ENCODE measurements around the gene KRTAP9-3. TPM values are rescaled to one million over a fixed set of nuclear protein-coding genes. Genes with fewer than 3 reads are reported as not detected.
"Not testable (repeated sequence)": the region's sequence is repeated elsewhere in the genome, so short reads cannot be mapped to it uniquely, and the experiment has no call there.

The KRTAP9-3 gene
- polyA plus RNA-seq, 1 donor: not detected

DNA sequence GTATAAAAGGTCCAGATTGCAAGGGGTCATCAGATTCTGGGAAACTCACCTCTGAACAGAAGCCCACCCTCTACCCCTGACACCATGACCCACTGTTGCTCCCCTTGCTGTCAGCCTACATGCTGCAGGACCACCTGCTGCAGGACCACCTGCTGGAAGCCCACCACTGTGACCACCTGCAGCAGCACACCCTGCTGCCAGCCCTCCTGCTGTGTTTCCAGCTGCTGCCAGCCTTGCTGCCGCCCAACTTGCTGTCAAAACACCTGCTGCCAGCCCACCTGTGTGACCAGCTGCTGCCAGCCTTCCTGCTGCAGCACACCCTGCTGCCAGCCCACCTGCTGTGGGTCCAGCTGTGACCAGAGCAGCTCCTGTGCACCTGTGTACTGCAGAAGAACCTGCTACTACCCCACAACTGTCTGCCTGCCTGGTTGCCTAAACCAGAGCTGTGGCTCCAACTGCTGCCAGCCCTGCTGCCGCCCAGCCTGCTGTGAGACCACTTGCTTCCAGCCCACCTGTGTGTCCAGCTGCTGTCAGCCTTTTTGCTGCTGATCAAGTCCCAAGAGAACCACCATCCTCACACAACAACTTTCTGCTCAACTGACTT lies 17.5 kb downstream of the KRTAP9-3 start, which contains the start of gene KRTAP9-4:
Gene KRTAP9-4 (plus strand): TSS at position 51 of the 604 bp plus-strand sequence. CDS start 34 bp downstream, at position 85.
- H3K27ac ChIP-seq (ENCODE audit: low read length); H3K9me3 ChIP-seq (ENCODE audit: control insufficient read depth, low read depth, low read length); H3K36me3 ChIP-seq (ENCODE audit: control insufficient read depth, insufficient read depth, low read length); H3K4me3 ChIP-seq (ENCODE audit: low read length); H3K4me1 ChIP-seq (ENCODE audit: control insufficient read depth, insufficient read depth, low read length); DNase-seq: not testable (repeated sequence)
- H3K27me3 ChIP-seq (ENCODE audit: control insufficient read depth, insufficient read depth, low read length): peaks cover 13% of the 10 kb centered on the region
- no CpG with 5 or more reads among the region's 2 CpGs for WGBS (ENCODE audit: insufficient coverage, low lambda C conversion rate)

DNA sequence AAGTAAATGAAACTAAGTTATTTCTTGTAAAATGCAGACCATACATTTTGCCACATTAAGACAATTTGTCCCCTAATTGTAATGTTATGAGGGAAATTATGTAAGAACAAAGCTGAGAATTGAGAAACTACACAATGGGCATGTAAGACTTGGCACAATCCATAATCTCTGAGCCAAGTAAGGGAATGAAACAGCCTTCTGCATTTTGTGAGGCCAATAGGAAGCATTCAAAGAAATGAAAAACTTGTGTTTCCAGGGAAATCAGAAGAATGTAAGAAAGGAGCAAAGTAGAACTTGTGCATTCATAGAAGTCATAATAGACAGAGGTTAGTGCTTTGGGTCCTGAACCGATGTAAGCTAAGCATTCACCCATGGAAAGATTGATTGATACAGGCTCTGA lies 19.0 kb downstream of the KRTAP9-3 start:
- no peaks in the 10 kb centered on the region for H3K9me3 ChIP-seq (ENCODE audit: control insufficient read depth, low read depth, low read length)
- no peaks in the 10 kb centered on the region for H3K4me1 ChIP-seq (ENCODE audit: control insufficient read depth, insufficient read depth, low read length)
- no peak for DNase-seq
- no peak overlapping the region for H3K4me3 ChIP-seq (ENCODE audit: low read length)
- no peak overlapping the region for H3K27ac ChIP-seq (ENCODE audit: low read length)
- no peaks in the 10 kb centered on the region for H3K36me3 ChIP-seq (ENCODE audit: control insufficient read depth, insufficient read depth, low read length)
- peaks cover 13% of the 10 kb centered on the region for H3K27me3 ChIP-seq (ENCODE audit: control insufficient read depth, insufficient read depth, low read length)
- WGBS (ENCODE audit: insufficient coverage, low lambda C conversion rate): no CpG with 5 or more reads among the region's 1 CpG

DNA sequence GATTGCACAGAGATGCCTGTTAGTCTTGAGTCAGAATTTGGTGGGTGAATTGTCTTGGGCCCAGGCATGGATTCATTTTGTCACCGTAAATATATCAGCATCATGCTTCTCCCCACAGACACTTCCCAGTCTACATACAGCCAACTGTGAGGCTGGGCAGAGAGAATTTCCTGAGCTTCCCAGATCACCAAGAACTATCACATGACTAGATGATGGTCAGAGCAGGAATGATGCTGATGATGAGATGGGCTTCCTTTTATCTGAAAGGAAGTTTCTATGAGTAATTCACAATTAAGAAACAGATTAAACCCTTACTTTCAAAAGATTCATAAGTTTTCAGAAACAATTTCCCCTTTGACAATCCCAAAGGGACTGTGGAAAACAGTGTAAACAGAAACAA lies 22.6 kb downstream of the KRTAP9-3 start:
- H3K9me3 ChIP-seq (ENCODE audit: control insufficient read depth, low read depth, low read length): no peaks in the 10 kb centered on the region
- no peak overlapping the region for H3K4me3 ChIP-seq (ENCODE audit: low read length)
- H3K27ac ChIP-seq (ENCODE audit: low read length): no peak overlapping the region
- no CpG with 5 or more reads among the region's 1 CpG for WGBS (ENCODE audit: insufficient coverage, low lambda C conversion rate)
- no peak for DNase-seq
- H3K36me3 ChIP-seq (ENCODE audit: control insufficient read depth, insufficient read depth, low read length): no peaks in the 10 kb centered on the region
- no peaks in the 10 kb centered on the region for H3K4me1 ChIP-seq (ENCODE audit: control insufficient read depth, insufficient read depth, low read length)
- H3K27me3 ChIP-seq (ENCODE audit: control insufficient read depth, insufficient read depth, low read length): peaks cover 18% of the 10 kb centered on the region

DNA sequence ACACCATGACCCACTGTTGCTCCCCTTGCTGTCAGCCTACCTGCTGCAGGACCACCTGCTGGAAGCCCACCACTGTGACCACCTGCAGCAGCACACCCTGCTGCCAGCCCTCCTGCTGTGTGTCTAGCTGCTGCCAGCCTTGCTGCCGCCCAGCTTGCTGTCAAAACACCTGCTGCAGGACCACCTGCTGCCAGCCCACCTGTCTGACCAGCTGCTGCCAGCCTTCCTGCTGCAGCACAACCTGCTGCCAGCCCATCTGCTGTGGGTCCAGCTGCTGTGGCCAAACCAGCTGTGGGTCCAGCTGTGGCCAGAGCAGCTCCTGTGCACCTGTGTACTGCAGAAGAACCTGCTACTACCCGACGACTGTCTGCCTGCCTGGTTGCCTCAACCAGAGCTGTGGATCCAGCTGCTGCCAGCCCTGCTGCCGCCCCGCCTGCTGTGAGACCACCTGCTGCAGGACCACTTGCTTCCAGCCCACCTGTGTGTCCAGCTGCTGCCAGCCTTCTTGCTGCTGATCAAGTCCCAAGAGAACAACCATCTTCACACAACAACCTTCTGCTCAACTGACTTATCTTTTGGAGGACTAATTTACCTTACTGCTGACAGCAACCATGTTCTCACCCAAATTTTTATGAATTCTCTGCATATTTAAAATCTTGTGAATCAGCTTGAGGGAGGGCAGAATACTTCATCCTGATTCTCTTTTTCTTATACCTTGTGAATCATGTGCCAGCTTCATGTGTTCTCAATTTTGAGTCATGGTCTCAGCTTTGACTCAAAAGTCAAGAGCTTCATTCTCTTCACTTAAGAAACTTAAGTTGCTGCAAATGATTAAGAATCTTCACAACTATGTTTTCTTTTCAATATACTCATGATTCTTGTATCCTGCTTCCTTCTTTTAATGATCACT lies 23.4 kb downstream of the KRTAP9-3 start, which contains the start of gene KRTAP9-9:
Gene KRTAP9-9 (plus strand): TSS at position 4 of the 910 bp plus-strand sequence.
- not testable (repeated sequence) for H3K9me3 ChIP-seq (ENCODE audit: control insufficient read depth, low read depth, low read length); H3K4me3 ChIP-seq (ENCODE audit: low read length); H3K4me1 ChIP-seq (ENCODE audit: control insufficient read depth, insufficient read depth, low read length); H3K27ac ChIP-seq (ENCODE audit: low read length); H3K36me3 ChIP-seq (ENCODE audit: control insufficient read depth, insufficient read depth, low read length); DNase-seq
- WGBS (ENCODE audit: insufficient coverage, low lambda C conversion rate): no CpG with 5 or more reads among the region's 5 CpGs
- peaks cover 18% of the 10 kb centered on the region for H3K27me3 ChIP-seq (ENCODE audit: control insufficient read depth, insufficient read depth, low read length)

DNA sequence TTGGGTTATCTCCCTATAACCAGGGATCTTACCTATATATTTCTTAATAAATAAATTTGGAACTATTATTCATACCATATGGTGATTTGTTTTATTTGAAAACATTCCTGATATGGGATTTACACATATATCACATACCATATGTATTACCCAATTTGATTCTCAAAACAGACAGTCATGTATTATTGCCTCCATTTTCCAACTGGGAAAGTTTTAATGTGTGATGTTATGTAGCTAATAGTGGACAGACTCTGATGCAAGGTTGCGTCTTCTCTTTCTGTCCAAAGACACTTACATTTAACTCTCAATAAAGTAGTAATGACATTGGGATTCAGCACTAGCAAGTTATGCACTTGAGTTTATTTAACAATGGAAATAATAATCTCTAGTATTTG lies 24.0 kb downstream of the KRTAP9-3 start:
- Histone ChIP-seq H3K36me3 (ENCODE audit: control insufficient read depth, insufficient read depth, low read length) (no peaks in the 10 kb centered on the region), H3K27ac (ENCODE audit: low read length) (no peak overlapping the region), H3K4me1 (ENCODE audit: control insufficient read depth, insufficient read depth, low read length) (no peaks in the 10 kb centered on the region), H3K27me3 (ENCODE audit: control insufficient read depth, insufficient read depth, low read length) (peaks cover 15% of the 10 kb centered on the region), H3K4me3 (ENCODE audit: low read length) (no peak overlapping the region), H3K9me3 (ENCODE audit: control insufficient read depth, low read depth, low read length) (no peaks in the 10 kb centered on the region)
- DNase-seq: no peak
- no CpG with 5 or more reads among the region's 1 CpG for WGBS (ENCODE audit: insufficient coverage, low lambda C conversion rate)

DNA sequence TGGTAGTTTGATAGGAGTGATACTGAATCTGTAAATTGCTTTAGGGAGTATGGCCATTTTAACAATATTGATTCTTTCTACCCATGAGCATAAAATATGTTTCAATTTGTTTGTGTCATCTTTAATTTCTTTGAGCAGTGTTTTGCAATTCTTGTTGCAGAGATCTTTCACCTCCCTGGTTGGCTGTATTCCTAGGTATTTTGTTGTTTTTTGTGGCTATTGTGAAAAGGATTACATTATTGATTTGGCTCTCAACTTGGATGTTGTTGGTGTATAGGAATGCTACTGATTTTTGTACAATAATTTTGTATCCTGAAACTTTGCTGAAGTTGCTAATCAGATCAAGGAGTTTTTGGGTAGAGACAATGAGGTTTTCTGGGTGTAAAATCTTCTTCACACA lies 26.2 kb downstream of the KRTAP9-3 start:
- Histone ChIP-seq H3K27ac (ENCODE audit: low read length) (no peak overlapping the region), H3K4me1 (ENCODE audit: control insufficient read depth, insufficient read depth, low read length) (no peaks in the 10 kb centered on the region), H3K4me3 (ENCODE audit: low read length) (no peak overlapping the region), H3K27me3 (ENCODE audit: control insufficient read depth, insufficient read depth, low read length) (peaks cover 11% of the 10 kb centered on the region), H3K9me3 (ENCODE audit: control insufficient read depth, low read depth, low read length) (no peaks in the 10 kb centered on the region), H3K36me3 (ENCODE audit: control insufficient read depth, insufficient read depth, low read length) (no peaks in the 10 kb centered on the region)
- no peak for DNase-seq

DNA sequence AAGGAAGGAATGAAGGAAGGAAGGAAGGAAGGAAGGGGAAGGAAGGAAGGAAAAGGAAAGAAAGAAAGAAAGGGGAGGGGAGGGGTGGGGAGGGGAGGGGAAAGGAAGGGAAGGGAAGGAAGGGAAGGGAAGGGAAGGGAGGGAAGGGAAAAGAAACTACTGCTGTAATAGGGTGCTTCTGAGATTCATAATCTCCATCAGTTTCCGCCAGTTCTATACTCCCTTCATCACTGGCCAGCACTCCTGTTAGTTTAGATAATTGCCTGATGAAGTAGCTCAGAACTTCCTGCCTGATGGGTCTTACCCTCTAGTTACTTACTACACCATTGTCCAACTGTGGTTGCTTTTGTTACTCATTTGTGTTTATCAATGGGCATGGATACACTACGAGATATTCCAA lies 31.0 kb downstream of the KRTAP9-3 start:
- Histone ChIP-seq H3K27ac (ENCODE audit: low read length) (no peak overlapping the region), H3K27me3 (ENCODE audit: control insufficient read depth, insufficient read depth, low read length) (peaks cover 7% of the 10 kb centered on the region), H3K4me1 (ENCODE audit: control insufficient read depth, insufficient read depth, low read length) (no peaks in the 10 kb centered on the region), H3K36me3 (ENCODE audit: control insufficient read depth, insufficient read depth, low read length) (no peaks in the 10 kb centered on the region), H3K4me3 (ENCODE audit: low read length) (no peak overlapping the region), H3K9me3 (ENCODE audit: control insufficient read depth, low read depth, low read length) (no peaks in the 10 kb centered on the region)
- DNase-seq: no peak
- WGBS (ENCODE audit: insufficient coverage, low lambda C conversion rate): no CpG with 5 or more reads among the region's 2 CpGs

DNA sequence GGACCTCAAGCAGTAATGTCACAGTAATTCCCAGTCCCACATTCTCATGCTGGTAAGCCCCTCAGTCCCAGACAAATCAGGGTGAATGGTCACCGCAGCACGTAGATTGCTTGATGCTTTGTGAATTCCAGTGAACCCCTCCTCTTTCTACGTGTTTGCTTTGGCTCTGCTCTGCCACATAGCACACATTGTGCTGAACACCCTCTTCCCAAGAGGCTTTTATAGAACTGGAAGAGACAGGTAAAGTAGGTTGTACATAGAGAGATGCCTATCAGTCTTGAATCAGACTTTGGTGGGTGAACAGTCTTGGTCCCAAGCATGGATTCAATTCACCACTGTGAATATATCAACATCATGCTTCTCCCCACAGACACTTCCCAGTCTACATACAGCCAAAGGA lies 32.4 kb downstream of the KRTAP9-3 start:
- Histone ChIP-seq H3K9me3 (ENCODE audit: control insufficient read depth, low read depth, low read length) (no peaks in the 10 kb centered on the region), H3K27ac (ENCODE audit: low read length) (no peak overlapping the region), H3K27me3 (ENCODE audit: control insufficient read depth, insufficient read depth, low read length) (peaks cover 7% of the 10 kb centered on the region), H3K36me3 (ENCODE audit: control insufficient read depth, insufficient read depth, low read length) (no peaks in the 10 kb centered on the region), H3K4me3 (ENCODE audit: low read length) (no peak overlapping the region), H3K4me1 (ENCODE audit: control insufficient read depth, insufficient read depth, low read length) (no peaks in the 10 kb centered on the region)
- no CpG with 5 or more reads among the region's 3 CpGs for WGBS (ENCODE audit: insufficient coverage, low lambda C conversion rate)
- DNase-seq: no peak

DNA sequence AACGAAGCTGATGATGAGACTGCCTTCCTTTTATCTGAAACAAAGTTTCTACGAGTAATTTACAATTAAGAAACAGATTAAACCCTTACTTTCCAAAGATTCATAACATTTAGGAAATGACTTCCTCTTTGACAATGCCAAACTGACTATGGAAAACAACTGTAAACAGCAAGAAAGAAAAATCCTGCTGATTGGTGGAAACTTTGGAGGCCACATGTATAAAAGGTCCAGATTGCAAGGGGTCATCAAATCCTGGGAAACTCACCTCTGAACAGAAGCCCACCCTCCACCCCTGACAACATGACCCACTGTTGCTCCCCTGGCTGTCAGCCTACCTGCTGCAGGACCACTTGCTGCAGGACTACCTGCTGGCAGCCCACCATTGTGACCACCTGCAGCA lies 32.8 kb downstream of the KRTAP9-3 start, which contains the start of gene KRTAP9-6:
Gene KRTAP9-6 (plus strand): TSS at position 301 of the 400 bp plus-strand sequence. CDS start 0 bp downstream, at position 301.
- Histone ChIP-seq H3K27me3 (ENCODE audit: control insufficient read depth, insufficient read depth, low read length) (peaks cover 7% of the 10 kb centered on the region), H3K27ac (ENCODE audit: low read length) (no peak within 1 kb of the TSS), H3K9me3 (ENCODE audit: control insufficient read depth, low read depth, low read length) (no peaks in the 10 kb centered on the region), H3K4me3 (ENCODE audit: low read length) (no peak within 1 kb of the TSS), H3K4me1 (ENCODE audit: control insufficient read depth, insufficient read depth, low read length) (no peaks in the 10 kb centered on the region), H3K36me3 (ENCODE audit: control insufficient read depth, insufficient read depth, low read length) (no peaks in the 10 kb centered on the region)
- no CpG with 5 or more reads among the region's 2 CpGs for WGBS (ENCODE audit: insufficient coverage, low lambda C conversion rate)
- no peak for DNase-seq

DNA sequence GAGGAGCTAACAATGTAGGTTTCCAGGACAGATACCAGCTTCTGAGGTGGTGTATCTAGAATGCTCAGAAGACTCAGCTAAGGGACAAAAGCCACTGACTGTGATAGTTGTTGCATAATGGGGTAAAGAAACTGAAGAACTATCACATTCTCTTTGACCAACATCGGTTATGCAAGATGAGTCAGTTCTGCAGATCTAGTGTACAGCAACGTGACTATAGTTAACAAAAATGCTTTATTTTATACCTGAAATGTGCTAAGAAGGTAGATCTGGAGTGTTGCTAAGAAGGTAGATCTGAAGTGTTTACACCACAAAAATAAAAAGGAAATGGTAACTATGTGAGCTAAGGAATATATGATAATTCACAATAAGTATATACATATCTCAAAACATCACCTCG lies 35.5 kb downstream of the KRTAP9-3 start:
- no CpG with 5 or more reads among the region's 3 CpGs for WGBS (ENCODE audit: insufficient coverage, low lambda C conversion rate)
- no peak overlapping the region for H3K27ac ChIP-seq (ENCODE audit: low read length)

More for the DNA sequence above, 35.5 kb downstream of the KRTAP9-3 start:
- Histone ChIP-seq H3K4me1 (ENCODE audit: control insufficient read depth, insufficient read depth, low read length) (no peaks in the 10 kb centered on the region), H3K27me3 (ENCODE audit: control insufficient read depth, insufficient read depth, low read length) (peaks cover 6% of the 10 kb centered on the region), H3K9me3 (ENCODE audit: control insufficient read depth, low read depth, low read length) (no peaks in the 10 kb centered on the region), H3K4me3 (ENCODE audit: low read length) (no peak overlapping the region), H3K36me3 (ENCODE audit: control insufficient read depth, insufficient read depth, low read length) (no peaks in the 10 kb centered on the region)
- no peak for DNase-seq
